ENCODE data around the gene UCK1.
"Not testable (repeated sequence)": the region's sequence is repeated elsewhere in the genome, so short reads cannot be mapped to it uniquely, and the experiment has no call there.

UCK1 gene

DNA sequence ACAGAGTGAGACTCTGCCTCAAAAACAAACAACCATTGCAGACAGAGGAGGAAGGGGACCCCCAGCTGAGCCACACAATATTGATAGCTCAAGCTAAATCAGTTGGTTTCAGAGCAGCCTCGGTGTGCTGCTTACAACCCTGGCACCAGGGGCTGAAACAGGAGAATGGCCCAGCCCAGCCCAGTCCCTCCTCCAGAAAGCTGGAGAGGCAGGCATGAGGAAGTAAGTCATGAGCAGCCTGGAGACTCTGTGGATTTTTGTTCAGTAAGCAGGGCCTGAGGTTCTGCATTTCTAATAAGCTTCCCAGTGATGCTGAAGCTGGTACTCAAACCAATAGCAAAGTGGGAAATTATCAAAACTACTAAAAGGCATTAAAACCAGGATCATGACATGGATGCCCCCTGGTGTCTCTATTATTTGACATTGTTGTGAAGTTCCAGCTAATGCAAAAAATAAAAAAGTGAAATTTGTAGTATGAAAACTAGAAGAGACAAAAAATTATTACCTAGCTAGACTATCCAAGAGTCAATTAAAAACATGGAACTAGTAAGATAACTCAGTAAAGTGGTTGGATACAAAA is 28.4 kb upstream of the UCK1 start:
- no peak for DNase-seq (ENCODE audit: extremely low read depth, low read depth)
- TF ChIP-seq, protein P1, sequence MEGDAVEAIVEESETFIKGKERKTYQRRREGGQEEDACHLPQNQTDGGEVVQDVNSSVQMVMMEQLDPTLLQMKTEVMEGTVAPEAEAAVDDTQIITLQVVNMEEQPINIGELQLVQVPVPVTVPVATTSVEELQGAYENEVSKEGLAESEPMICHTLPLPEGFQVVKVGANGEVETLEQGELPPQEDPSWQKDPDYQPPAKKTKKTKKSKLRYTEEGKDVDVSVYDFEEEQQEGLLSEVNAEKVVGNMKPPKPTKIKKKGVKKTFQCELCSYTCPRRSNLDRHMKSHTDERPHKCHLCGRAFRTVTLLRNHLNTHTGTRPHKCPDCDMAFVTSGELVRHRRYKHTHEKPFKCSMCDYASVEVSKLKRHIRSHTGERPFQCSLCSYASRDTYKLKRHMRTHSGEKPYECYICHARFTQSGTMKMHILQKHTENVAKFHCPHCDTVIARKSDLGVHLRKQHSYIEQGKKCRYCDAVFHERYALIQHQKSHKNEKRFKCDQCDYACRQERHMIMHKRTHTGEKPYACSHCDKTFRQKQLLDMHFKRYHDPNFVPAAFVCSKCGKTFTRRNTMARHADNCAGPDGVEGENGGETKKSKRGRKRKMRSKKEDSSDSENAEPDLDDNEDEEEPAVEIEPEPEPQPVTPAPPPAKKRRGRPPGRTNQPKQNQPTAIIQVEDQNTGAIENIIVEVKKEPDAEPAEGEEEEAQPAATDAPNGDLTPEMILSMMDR (IDR thresholded peaks at IDR 0.05; ENCODE audit: low read depth, low read length), result no peak

DNA sequence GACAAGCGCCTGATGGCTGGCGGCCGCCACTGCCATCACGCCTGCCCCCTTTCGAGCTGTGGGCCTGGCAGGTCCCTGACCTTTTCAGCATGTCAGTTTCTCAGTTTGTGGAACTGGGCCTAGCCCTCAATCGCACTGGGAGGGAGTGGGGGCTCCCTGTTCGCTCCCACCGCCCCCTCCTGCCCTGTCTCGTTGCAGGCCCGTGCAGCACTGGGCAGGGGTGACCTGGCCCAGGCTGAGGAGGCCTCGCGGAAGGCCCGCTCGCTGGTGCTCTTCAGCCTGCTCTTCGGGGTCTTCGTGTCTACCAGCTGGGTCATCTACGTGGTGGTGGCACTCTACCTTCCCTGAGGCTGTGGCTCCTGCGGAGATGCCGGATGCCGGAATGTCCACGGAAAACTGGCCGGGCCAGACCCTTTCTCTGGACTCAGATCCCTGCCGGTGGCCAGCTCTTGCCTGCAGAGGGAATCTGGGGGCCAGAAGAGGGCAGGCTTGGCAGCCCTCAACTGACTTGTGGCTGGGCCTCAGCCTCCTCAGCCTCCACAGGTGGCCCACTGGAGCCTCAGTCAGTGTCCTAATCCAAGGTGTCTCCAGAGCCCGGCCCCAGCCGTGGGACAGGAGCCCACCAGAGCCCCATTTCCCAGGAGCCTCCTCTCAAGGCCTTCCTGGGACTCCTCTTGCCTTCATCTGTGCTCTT is 26.9 kb upstream of the UCK1 start:
- no peak for DNase-seq (ENCODE audit: extremely low read depth, low read depth)

DNA sequence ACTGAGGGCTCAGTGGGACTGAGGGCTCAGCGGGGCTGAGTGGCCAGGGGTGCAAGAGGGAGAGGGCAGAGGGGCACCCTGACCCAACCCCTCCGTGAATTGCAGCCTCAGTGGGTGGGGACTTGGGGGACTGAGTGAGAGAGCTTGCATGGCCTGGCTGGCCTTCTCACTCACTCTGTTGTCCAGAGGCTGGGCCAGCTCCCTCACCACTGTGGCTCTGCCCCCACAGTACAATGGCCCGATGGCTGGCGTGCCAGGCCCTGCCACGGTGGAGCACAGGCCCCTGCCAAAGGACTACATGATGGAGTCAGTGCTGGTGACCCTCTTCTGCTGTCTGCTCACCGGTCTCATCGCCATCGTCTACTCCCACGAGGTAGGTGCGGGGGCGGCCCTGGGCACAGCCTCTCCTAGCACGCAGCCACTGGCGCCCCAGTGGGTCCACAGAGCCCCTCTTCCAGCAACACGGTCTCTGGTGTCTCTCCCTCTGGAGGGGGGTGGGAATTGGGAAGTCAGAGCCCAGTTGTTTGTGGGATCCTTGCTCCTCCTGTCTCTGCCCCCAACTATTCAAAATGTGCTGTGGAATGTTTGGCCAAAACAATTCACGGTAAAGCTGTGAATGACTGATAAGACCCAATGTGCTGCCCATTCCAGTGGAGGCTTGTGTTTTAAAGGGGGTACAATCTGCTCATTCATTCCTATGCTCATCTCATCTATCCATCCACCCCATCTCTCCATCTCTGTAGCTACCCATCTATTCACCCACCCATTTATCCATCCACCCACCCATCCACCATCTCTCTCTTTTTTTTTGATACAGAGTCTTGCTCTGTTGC is 25.0 kb upstream of the UCK1 start:
- no peak for DNase-seq (ENCODE audit: extremely low read depth, low read depth)
- TF ChIP-seq, protein P1 (IDR thresholded peaks at IDR 0.05; ENCODE audit: low read depth, low read length), result no peak

More for the DNA sequence above, 26.9 kb upstream of the UCK1 start:
- TF ChIP-seq, protein P1 (IDR thresholded peaks at IDR 0.05; ENCODE audit: low read depth, low read length), result no peak

- TF ChIP-seq, protein P1 (IDR thresholded peaks at IDR 0.05; ENCODE audit: low read depth, low read length), result no peak
Measured at GRCh38 chr9:131554843-131555351, 23.8 kb upstream of the UCK1 start.

GRCh38 chr9:131554087-131554842 is 23.2 kb upstream of the UCK1 start:
- TF ChIP-seq, protein P1 (IDR thresholded peaks at IDR 0.05; ENCODE audit: low read depth, low read length), result no peak
- no peak for DNase-seq (ENCODE audit: extremely low read depth, low read depth)

More at GRCh38 chr9:131554843-131555351, 23.8 kb upstream of the UCK1 start:
- no peak for DNase-seq (ENCODE audit: extremely low read depth, low read depth)

- no peak for DNase-seq (ENCODE audit: extremely low read depth, low read depth)
- TF ChIP-seq, protein P1 (IDR thresholded peaks at IDR 0.05; ENCODE audit: low read depth, low read length), result no peak
Measured at GRCh38 chr9:131552030-131552429, 21.0 kb upstream of the UCK1 start.

- not testable (repeated sequence) for DNase-seq (ENCODE audit: extremely low read depth, low read depth)
Measured at GRCh38 chr9:131550465-131550864, 19.4 kb upstream of the UCK1 start.

DNA sequence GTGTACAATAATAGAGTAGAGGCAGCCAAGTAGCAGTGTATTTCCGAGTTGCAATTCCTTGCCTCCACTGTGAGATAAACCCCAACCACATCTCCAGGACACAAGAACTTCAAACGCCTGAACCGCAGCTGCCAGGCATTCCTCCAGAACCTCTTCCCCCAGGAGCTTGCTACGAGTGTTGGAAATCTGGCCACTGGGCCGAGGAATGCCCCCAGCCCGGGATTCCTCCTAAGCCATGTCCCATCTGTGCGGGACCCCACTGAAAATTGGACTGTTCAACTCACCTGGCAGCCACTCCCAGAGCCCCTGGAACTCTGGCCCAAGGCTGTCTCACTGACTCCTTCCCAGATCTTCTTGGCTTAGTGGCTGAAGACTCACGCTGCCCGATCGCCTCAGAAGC is 18.1 kb upstream of the UCK1 start:
- DNase-seq (ENCODE audit: extremely low read depth, low read depth), result not testable (repeated sequence)
